ENCODE results near the gene SDCCAG8. TPM values are rescaled to one million over a fixed set of nuclear protein-coding genes. Genes with fewer than 3 reads are reported as not detected.
A peak's percentile ranks its signal among the peaks of the same experiment; 100 is the strongest.

The SDCCAG8 gene
- total and polyA plus RNA-seq, 4 donors = 8.5 to 25.8 (median 17.5) TPM

- DNase-seq (ENCODE audit: low spot score) = no peak
Observed at GRCh38 chr1:243499711-243500110, 243.9 kb downstream of the SDCCAG8 start.

DNA sequence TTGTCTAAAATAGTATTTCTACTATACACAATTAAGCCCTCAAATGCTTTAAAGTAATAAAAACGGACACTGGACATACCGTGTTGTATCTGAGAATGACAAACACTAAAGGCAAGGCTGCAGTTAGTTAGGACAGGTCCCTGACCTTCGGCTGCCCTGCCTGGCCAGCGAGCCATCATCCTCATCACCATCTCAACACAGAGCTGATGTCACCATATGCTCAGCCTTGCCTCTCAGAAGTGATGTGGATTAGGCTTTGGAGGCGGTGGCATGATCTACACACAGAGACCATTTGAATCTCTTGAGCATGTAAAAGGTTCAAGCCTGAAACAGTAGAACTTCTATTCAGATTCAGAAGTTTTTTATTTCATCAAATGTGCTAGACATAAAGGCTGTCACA is 244.7 kb downstream of the SDCCAG8 start:
- no peak for DNase-seq (ENCODE audit: low spot score)
- Histone ChIP-seq H3K4me1 (ENCODE audit: control insufficient read depth in 4 of 4, insufficient read depth in 4 of 4, low read length in 3 of 4) (peaks cover 0 to 22% (median 4%) of the 10 kb centered on the region in 4 donors), H3K9me3 (ENCODE audit: control insufficient read depth in 4 of 4, low read length in 3 of 4) (no peaks in the 10 kb centered on the region), H3K9ac (ENCODE audit: low read depth in 1 of 2, low read length in 2 of 2) (no peak overlapping the region), H3K36me3 (ENCODE audit: control insufficient read depth in 4 of 4, insufficient read depth in 3 of 4, low read depth in 1 of 4, low read length in 3 of 4) (peaks cover 0 to 3% (median 0%) of the 10 kb centered on the region in 4 donors), H3K4me3 (ENCODE audit: low read depth in 1 of 3, low read length in 3 of 3) (no peak overlapping the region), H3K27me3 (ENCODE audit: control insufficient read depth in 4 of 4, insufficient read depth in 4 of 4, low read length in 3 of 4) (no peaks in the 10 kb centered on the region), H3K27ac (ENCODE audit: low read depth in 1 of 2, low read length in 2 of 2) (no peak overlapping the region)
- TF ChIP-seq JUND (IDR thresholded peaks at IDR 0.05) = no peak
- TF ChIP-seq FOXA2 (IDR thresholded peaks at IDR 0.05) = no peak
- no peak for TF ChIP-seq TAF1 (conservative IDR thresholded peaks at IDR 0.05)
- no peak for TF ChIP-seq FOXA1 (IDR thresholded peaks at IDR 0.05)
- TF ChIP-seq, protein P1, sequence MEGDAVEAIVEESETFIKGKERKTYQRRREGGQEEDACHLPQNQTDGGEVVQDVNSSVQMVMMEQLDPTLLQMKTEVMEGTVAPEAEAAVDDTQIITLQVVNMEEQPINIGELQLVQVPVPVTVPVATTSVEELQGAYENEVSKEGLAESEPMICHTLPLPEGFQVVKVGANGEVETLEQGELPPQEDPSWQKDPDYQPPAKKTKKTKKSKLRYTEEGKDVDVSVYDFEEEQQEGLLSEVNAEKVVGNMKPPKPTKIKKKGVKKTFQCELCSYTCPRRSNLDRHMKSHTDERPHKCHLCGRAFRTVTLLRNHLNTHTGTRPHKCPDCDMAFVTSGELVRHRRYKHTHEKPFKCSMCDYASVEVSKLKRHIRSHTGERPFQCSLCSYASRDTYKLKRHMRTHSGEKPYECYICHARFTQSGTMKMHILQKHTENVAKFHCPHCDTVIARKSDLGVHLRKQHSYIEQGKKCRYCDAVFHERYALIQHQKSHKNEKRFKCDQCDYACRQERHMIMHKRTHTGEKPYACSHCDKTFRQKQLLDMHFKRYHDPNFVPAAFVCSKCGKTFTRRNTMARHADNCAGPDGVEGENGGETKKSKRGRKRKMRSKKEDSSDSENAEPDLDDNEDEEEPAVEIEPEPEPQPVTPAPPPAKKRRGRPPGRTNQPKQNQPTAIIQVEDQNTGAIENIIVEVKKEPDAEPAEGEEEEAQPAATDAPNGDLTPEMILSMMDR (IDR thresholded peaks at IDR 0.05; ENCODE audit: low read depth, low read length, missing input control) = no peak
- no peak for TF ChIP-seq NR2F2 (IDR thresholded peaks at IDR 0.05)
- no peak for TF ChIP-seq RAD21 (IDR thresholded peaks at IDR 0.05)
- TF ChIP-seq, protein P2, sequence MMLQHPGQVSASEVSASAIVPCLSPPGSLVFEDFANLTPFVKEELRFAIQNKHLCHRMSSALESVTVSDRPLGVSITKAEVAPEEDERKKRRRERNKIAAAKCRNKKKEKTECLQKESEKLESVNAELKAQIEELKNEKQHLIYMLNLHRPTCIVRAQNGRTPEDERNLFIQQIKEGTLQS (IDR thresholded peaks at IDR 0.05) = no peak
- TF ChIP-seq, protein P3, sequence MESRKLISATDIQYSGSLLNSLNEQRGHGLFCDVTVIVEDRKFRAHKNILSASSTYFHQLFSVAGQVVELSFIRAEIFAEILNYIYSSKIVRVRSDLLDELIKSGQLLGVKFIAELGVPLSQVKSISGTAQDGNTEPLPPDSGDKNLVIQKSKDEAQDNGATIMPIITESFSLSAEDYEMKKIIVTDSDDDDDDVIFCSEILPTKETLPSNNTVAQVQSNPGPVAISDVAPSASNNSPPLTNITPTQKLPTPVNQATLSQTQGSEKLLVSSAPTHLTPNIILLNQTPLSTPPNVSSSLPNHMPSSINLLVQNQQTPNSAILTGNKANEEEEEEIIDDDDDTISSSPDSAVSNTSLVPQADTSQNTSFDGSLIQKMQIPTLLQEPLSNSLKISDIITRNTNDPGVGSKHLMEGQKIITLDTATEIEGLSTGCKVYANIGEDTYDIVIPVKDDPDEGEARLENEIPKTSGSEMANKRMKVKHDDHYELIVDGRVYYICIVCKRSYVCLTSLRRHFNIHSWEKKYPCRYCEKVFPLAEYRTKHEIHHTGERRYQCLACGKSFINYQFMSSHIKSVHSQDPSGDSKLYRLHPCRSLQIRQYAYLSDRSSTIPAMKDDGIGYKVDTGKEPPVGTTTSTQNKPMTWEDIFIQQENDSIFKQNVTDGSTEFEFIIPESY (IDR thresholded peaks at IDR 0.05) = no peak
- TF ChIP-seq, protein P4, sequence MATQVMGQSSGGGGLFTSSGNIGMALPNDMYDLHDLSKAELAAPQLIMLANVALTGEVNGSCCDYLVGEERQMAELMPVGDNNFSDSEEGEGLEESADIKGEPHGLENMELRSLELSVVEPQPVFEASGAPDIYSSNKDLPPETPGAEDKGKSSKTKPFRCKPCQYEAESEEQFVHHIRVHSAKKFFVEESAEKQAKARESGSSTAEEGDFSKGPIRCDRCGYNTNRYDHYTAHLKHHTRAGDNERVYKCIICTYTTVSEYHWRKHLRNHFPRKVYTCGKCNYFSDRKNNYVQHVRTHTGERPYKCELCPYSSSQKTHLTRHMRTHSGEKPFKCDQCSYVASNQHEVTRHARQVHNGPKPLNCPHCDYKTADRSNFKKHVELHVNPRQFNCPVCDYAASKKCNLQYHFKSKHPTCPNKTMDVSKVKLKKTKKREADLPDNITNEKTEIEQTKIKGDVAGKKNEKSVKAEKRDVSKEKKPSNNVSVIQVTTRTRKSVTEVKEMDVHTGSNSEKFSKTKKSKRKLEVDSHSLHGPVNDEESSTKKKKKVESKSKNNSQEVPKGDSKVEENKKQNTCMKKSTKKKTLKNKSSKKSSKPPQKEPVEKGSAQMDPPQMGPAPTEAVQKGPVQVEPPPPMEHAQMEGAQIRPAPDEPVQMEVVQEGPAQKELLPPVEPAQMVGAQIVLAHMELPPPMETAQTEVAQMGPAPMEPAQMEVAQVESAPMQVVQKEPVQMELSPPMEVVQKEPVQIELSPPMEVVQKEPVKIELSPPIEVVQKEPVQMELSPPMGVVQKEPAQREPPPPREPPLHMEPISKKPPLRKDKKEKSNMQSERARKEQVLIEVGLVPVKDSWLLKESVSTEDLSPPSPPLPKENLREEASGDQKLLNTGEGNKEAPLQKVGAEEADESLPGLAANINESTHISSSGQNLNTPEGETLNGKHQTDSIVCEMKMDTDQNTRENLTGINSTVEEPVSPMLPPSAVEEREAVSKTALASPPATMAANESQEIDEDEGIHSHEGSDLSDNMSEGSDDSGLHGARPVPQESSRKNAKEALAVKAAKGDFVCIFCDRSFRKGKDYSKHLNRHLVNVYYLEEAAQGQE (IDR thresholded peaks at IDR 0.05) = no peak
- no peak for TF ChIP-seq YY1 (IDR thresholded peaks at IDR 0.05)
- WGBS = 93% methylated on average over 5 of the region's 5 CpGs

More at GRCh38 chr1:243499711-243500110, 243.9 kb downstream of the SDCCAG8 start:
- WGBS = 62% methylated on average over 10 of the region's 10 CpGs
- H3K9me3 ChIP-seq (ENCODE audit: control insufficient read depth in 4 of 4, low read length in 3 of 4) = no peaks in the 10 kb centered on the region
- TF ChIP-seq, protein P2 (IDR thresholded peaks at IDR 0.05) = no peak
- TF ChIP-seq SP1 (IDR thresholded peaks at IDR 0.05) (no peak), FOXA2 (IDR thresholded peaks at IDR 0.05) (peak; percentile 27)
- TF ChIP-seq, protein P5, sequence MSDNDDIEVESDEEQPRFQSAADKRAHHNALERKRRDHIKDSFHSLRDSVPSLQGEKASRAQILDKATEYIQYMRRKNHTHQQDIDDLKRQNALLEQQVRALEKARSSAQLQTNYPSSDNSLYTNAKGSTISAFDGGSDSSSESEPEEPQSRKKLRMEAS (IDR thresholded peaks at IDR 0.05) = no peak
- no peak overlapping the region for H3K4me3 ChIP-seq (ENCODE audit: low read depth in 1 of 3, low read length in 3 of 3)
- peak overlapping the region; percentile 74 to 78 for H3K27ac ChIP-seq (ENCODE audit: low read depth in 1 of 2, low read length in 2 of 2)
- H3K36me3 ChIP-seq (ENCODE audit: control insufficient read depth in 4 of 4, insufficient read depth in 3 of 4, low read depth in 1 of 4, low read length in 3 of 4) = peaks cover 0 to 3% (median 0%) of the 10 kb centered on the region in 4 donors
- peaks cover 0 to 19% (median 6%) of the 10 kb centered on the region in 4 donors for H3K4me1 ChIP-seq (ENCODE audit: control insufficient read depth in 4 of 4, insufficient read depth in 4 of 4, low read length in 3 of 4)
- no peaks in the 10 kb centered on the region for H3K27me3 ChIP-seq (ENCODE audit: control insufficient read depth in 4 of 4, insufficient read depth in 4 of 4, low read length in 3 of 4)
- H3K9ac ChIP-seq (ENCODE audit: low read depth in 1 of 2, low read length in 2 of 2) = no peak overlapping the region
